Keratinocyte (primary cell): ENCODE data around the gene FAM13A. TPM values are rescaled to one million over a fixed set of nuclear protein-coding genes. Genes with fewer than 3 reads are reported as not detected.

Experiments
- DNase-seq: peaks from one replicate; pipeline ENCODE4 v3.0.0-alpha.2; 2011; ENCODE audit warnings: low read depth, missing footprints, low spot score
- FAIRE-seq: peaks from 2 replicates; lab custom pipeline; 2011; peaks lifted over from hg19 to GRCh38; lab: Jason Lieb, UNC
- H2AFZ ChIP-seq: 2 replicates; pipeline ENCODE4 v1.6.0; 2012; ENCODE audit warnings: low read length, control low read depth, inconsistent platforms; ENCODE audit not compliant: control insufficient read depth
- H3K27ac ChIP-seq: 2 replicates; pipeline ENCODE4 v1.5.1; 2011; ENCODE audit warnings: low read length; ENCODE audit not compliant: control insufficient read depth, insufficient read depth
- H3K27me3 ChIP-seq: 3 replicates; pipeline ENCODE4 v1.6.0; 2011; ENCODE audit warnings: low read length; ENCODE audit not compliant: control insufficient read depth, insufficient read depth; ENCODE audit errors: extremely low read depth
- H3K36me3 ChIP-seq, 2 experiments: 2 replicates in 1 of 2; 3 replicates in 1 of 2; pipeline ENCODE4 v1.5.1; 2011; ENCODE audit warnings: low read length in 2 of 2, mild to moderate bottlenecking in 1 of 2; ENCODE audit not compliant: control insufficient read depth in 2 of 2, insufficient read depth in 2 of 2; ENCODE audit errors: extremely low read depth in 1 of 2
- H3K4me1 ChIP-seq: 3 replicates; pipeline ENCODE4 v1.5.1; 2011; ENCODE audit warnings: low read length; ENCODE audit not compliant: control insufficient read depth, insufficient read depth; ENCODE audit errors: extremely low read depth
- H3K4me2 ChIP-seq: 3 replicates; pipeline ENCODE4 v1.6.0; 2011; ENCODE audit warnings: low read depth, low read length; ENCODE audit not compliant: control insufficient read depth, insufficient read depth; ENCODE audit errors: extremely low read depth
- H3K4me3 ChIP-seq, 3 experiments: fragments of 200-600 bp in 1 of 3; sonication (generic) in 1 of 3; 2 replicates in 2 of 3; 3 replicates in 1 of 3; pipeline ENCODE4 v1.5.1; 2011 to 2016; ENCODE audit warnings: low read length in 3 of 3, mild to moderate bottlenecking in 3 of 3, control low read depth in 2 of 3, inconsistent platforms in 1 of 3, low read depth in 1 of 3, mixed read lengths in 1 of 3, mixed run types in 1 of 3, moderate library complexity in 1 of 3; ENCODE audit not compliant: control insufficient read depth in 2 of 3, insufficient read depth in 2 of 3; ENCODE audit errors: extremely low read depth in 1 of 3
- H3K79me2 ChIP-seq: 2 replicates; pipeline ENCODE4 v1.6.0; 2012; ENCODE audit warnings: low read length; ENCODE audit not compliant: control insufficient read depth, insufficient read depth
- H3K9ac ChIP-seq: 3 replicates; pipeline ENCODE4 v1.6.0; 2011; ENCODE audit warnings: low read length; ENCODE audit not compliant: control insufficient read depth, insufficient read depth; ENCODE audit errors: extremely low read depth
- H3K9me1 ChIP-seq: 3 replicates; pipeline ENCODE4 v1.6.0; 2011; ENCODE audit warnings: low read length; ENCODE audit not compliant: control insufficient read depth, insufficient read depth; ENCODE audit errors: extremely low read depth
- H3K9me3 ChIP-seq: 2 replicates; pipeline ENCODE4 v1.5.1; 2012; ENCODE audit warnings: low read depth, low read length; ENCODE audit not compliant: control insufficient read depth
- H4K20me1 ChIP-seq: 3 replicates; pipeline ENCODE4 v1.6.0; 2011; ENCODE audit warnings: low read length; ENCODE audit not compliant: control insufficient read depth, insufficient read depth; ENCODE audit errors: extremely low read depth
- CTCF ChIP-seq, 3 experiments: IDR thresholded peaks in 1 of 3; conservative IDR thresholded peaks in 1 of 3; optimal IDR thresholded peaks in 1 of 3; 2 replicates in 2 of 3; 3 replicates in 1 of 3; pipeline versions ENCODE3 to v1.5.1; 2011; ENCODE audit warnings: low read length in 3 of 3, mild to moderate bottlenecking in 3 of 3, moderate library complexity in 2 of 3, control low read depth in 1 of 3, inconsistent platforms in 1 of 3; ENCODE audit not compliant: insufficient read depth in 2 of 3; ENCODE audit errors: extremely low read depth in 1 of 3
- EZH2 ChIP-seq: IDR thresholded peaks from one replicate; pipeline ENCODE4 v1.6.1; 2012; ENCODE audit warnings: inconsistent platforms, mild to moderate bottlenecking, low read length, moderate library complexity
- dilution Hi-C: fragments of 300-500 bp; cut with MboI; formaldehyde crosslinking; loops from one replicate; pipeline ENCODE4 v1.7.0; 2020; ENCODE audit warnings: low sequenced_read_pairs; ENCODE audit not compliant: extremely low pct_ligation_motif_present
- polyA plus RNA-seq, 5 experiments: library from polyadenylated mRNA; depleted of rRNA in 3 of 5; stranded (reverse) in 3 of 5; stranded (forward) in 1 of 5; unstranded in 1 of 5; fragments of >200 nt; gene quantifications; 1 replicate in 1 of 5; 2 replicates in 3 of 5; 3 replicates in 1 of 5; pipeline versions ENCODE4 v1.2.1 to v1.2.3, GENCODE V29; 2011 to 2012; ENCODE audit warnings: missing spikeins in 2 of 5, low read depth in 1 of 5, low replicate concordance in 1 of 5

Gene FAM13A
- polyA plus RNA-seq, 1 donor (not counting 4 experiments of a cell fraction or from before 2014, with no cell fraction given) = 6.0 TPM

- dilution Hi-C loops = no loop called here
- Histone ChIP-seq H3K4me1 (no peaks in the 10 kb centered on the region), H3K9ac (no peak overlapping the region), H3K9me3 (no peaks in the 10 kb centered on the region), H3K27me3 (no peaks in the 10 kb centered on the region), H3K79me2 (no peaks in the 10 kb centered on the region), H3K27ac (no peak overlapping the region), H3K4me3 (no peak overlapping the region), H3K9me1 (no peaks in the 10 kb centered on the region), H3K36me3 (peaks cover 0 to 13% of the 10 kb centered on the region in 2 experiments), H4K20me1 (no peaks in the 10 kb centered on the region), H3K4me2 (no peak overlapping the region), H2AFZ (no peak overlapping the region)
- no peak for TF ChIP-seq EZH2
- TF ChIP-seq CTCF (optimal IDR thresholded peaks at IDR 0.05 in 1 of 3, IDR thresholded peaks at IDR 0.05 in 1 of 3, conservative IDR thresholded peaks at IDR 0.05 in 1 of 3; ENCODE audit: extremely low read depth in 1 of 3, insufficient read depth in 2 of 3, low read length in 3 of 3) = no peak
- FAIRE-seq = no peak
- DNase-seq = no peak
These were observed 354.2 kb downstream of the FAM13A start for GRCh38 chr4:88702782-88703181.

- DNase-seq = no peak
- Histone ChIP-seq H3K27me3 (no peaks in the 10 kb centered on the region), H3K27ac (no peak overlapping the region), H3K4me2 (no peak overlapping the region), H4K20me1 (no peaks in the 10 kb centered on the region), H3K79me2 (no peaks in the 10 kb centered on the region), H3K9me1 (no peaks in the 10 kb centered on the region), H3K36me3 (peaks cover 0 to 1% of the 10 kb centered on the region in 2 experiments), H3K9me3 (no peaks in the 10 kb centered on the region), H3K9ac (no peak overlapping the region), H3K4me1 (peaks cover 2% of the 10 kb centered on the region), H2AFZ (no peak overlapping the region), H3K4me3 (no peak overlapping the region)
- no peak for TF ChIP-seq CTCF (optimal IDR thresholded peaks at IDR 0.05 in 1 of 3, IDR thresholded peaks at IDR 0.05 in 1 of 3, conservative IDR thresholded peaks at IDR 0.05 in 1 of 3; ENCODE audit: extremely low read depth in 1 of 3, insufficient read depth in 2 of 3, low read length in 3 of 3)
- TF ChIP-seq EZH2 = no peak
- dilution Hi-C loops = no loop called here
- no peak for FAIRE-seq
These were observed 358.5 kb downstream of the FAM13A start for GRCh38 chr4:88698519-88698918.
